B cell (primary cell): ENCODE data around the gene PXN.

ENCODE experiments used
- EZH2 ChIP-seq: IDR thresholded peaks from 2 replicates; pipeline ENCODE4 v1.6.1; 2012; ENCODE audit warnings: borderline replicate concordance, low read depth, mild to moderate bottlenecking, moderate library complexity, low read length; ENCODE audit not compliant: insufficient read depth, poor library complexity, severe bottlenecking
- TF ChIP-seq, protein P1 (sequence below): fragments of 200-600 bp; IDR thresholded peaks from one replicate; pipeline ENCODE4 v1.8.0; 2022; ENCODE audit warnings: antibody characterized with exemption, mild to moderate bottlenecking

DNA sequence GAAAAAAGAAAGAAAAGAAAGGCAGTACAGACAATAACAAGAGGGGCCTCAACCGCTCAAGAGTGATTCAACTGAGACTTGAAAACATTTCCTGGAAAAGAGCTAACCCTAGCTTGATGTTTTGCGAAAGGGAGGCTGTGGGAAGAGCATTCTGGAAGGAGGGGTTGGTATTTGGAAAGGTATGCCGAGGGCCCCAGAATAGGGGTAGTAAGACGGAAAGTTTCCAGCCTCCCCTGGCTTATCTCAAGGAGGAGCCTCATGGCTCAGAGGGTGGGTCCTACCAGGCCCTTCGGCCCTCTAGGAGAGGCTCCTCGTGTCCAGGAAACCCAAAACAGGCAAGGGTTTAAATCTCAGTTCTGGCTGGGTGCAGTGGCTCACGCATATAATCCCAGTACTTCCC is 17.8 kb upstream of the PXN start:
- TF ChIP-seq, protein P1, sequence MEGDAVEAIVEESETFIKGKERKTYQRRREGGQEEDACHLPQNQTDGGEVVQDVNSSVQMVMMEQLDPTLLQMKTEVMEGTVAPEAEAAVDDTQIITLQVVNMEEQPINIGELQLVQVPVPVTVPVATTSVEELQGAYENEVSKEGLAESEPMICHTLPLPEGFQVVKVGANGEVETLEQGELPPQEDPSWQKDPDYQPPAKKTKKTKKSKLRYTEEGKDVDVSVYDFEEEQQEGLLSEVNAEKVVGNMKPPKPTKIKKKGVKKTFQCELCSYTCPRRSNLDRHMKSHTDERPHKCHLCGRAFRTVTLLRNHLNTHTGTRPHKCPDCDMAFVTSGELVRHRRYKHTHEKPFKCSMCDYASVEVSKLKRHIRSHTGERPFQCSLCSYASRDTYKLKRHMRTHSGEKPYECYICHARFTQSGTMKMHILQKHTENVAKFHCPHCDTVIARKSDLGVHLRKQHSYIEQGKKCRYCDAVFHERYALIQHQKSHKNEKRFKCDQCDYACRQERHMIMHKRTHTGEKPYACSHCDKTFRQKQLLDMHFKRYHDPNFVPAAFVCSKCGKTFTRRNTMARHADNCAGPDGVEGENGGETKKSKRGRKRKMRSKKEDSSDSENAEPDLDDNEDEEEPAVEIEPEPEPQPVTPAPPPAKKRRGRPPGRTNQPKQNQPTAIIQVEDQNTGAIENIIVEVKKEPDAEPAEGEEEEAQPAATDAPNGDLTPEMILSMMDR: no peak
- TF ChIP-seq EZH2: no peak
